Suprapubic skin (tissue), 4 donors: ENCODE measurements around the gene SS18L1.

Experiments used
- POLR2A ChIP-seq, 2 donors: fragments of 450-650 bp; IDR thresholded peaks; one replicate each; pipeline ENCODE4 v1.6.1; 2017; ENCODE audit warnings: antibody characterized with exemption in 2 of 2, mild to moderate bottlenecking in 2 of 2, moderate library complexity in 2 of 2
- POLR2AphosphoS5 ChIP-seq, 3 donors: sonication (generic); formaldehyde crosslinking; IDR thresholded peaks; one replicate each; pipeline ENCODE4 v1.6.1; 2017; ENCODE audit warnings: antibody characterized with exemption in 3 of 3
- TF ChIP-seq, protein P1 (sequence below), 2 donors: fragments of 200-600 bp in 1 of 2; fragments of 450-650 bp in 1 of 2; sonication (generic) in 1 of 2; IDR thresholded peaks; one replicate each; pipeline ENCODE4 v1.5.1; 2016 to 2019; ENCODE audit warnings: antibody characterized with exemption in 2 of 2, mild to moderate bottlenecking in 1 of 2, moderate library complexity in 1 of 2

DNA sequence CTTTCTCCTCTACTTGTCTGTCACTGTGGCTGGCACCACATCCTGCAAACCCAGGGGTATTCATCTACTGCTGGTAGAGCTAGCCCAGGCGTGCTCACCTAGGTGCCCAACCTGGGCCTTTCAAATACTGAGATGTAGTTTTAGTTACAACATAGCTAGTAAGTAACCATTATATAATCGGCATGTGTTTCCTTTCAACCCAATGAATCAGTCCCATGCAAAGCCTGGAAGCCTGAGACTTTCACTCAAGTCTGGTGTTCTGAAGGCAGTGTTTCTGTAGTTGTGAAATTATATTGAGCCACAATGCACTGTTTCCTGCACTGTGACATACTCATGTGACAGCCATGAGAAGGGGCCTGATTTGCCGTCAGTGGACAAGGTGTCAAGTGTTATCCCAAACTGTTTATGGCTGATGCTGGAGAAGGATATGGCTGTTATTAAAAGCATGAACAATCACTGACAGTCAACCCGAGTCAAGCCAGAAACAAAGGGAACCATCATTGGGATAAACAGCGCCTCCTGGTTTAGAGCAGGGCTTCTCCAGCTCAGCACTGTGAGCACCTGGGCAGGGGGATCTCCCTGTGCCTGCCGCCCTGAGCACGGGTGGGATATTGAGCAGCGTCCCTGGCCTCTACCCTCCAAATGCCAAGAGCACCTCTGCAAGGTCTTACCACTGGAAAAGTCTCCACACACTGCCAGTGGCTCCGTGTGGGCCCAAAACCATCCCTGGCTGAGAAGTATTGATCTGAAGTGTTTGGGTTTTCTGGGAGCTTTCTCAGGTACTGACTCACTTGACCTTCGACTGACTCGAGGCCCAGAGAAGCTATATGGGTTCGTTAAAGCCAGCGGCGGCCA, 1.9 kb upstream of the SS18L1 start:
- TF ChIP-seq, protein P1, sequence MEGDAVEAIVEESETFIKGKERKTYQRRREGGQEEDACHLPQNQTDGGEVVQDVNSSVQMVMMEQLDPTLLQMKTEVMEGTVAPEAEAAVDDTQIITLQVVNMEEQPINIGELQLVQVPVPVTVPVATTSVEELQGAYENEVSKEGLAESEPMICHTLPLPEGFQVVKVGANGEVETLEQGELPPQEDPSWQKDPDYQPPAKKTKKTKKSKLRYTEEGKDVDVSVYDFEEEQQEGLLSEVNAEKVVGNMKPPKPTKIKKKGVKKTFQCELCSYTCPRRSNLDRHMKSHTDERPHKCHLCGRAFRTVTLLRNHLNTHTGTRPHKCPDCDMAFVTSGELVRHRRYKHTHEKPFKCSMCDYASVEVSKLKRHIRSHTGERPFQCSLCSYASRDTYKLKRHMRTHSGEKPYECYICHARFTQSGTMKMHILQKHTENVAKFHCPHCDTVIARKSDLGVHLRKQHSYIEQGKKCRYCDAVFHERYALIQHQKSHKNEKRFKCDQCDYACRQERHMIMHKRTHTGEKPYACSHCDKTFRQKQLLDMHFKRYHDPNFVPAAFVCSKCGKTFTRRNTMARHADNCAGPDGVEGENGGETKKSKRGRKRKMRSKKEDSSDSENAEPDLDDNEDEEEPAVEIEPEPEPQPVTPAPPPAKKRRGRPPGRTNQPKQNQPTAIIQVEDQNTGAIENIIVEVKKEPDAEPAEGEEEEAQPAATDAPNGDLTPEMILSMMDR (IDR thresholded peaks at IDR 0.05), result no peak
- TF ChIP-seq POLR2A (IDR thresholded peaks at IDR 0.05) (no peak), POLR2AphosphoS5 (IDR thresholded peaks at IDR 0.05) (no peak)
